Activated CD8-positive, alpha-beta memory T cell treated with anti-CD3 and anti-CD28 coated beads, Interleukin-2, amount 10 ng/mL, durations not matched to agents 7 days and 5 days (primary cell): Measurements from ENCODE around the gene ST14. TPM values are rescaled to one million over a fixed set of nuclear protein-coding genes. Genes with fewer than 3 reads are reported as not detected.

Source experiments
- ATAC-seq: fragments of 150-1000 bp; cut with Tn5 transposase; one replicate; pipeline ENCODE4 v1.10.0; 2021; ENCODE audit warnings: moderate library complexity
- CTCF ChIA-PET: fragments of 350-600 bp; sonication (Branson Sonifier 250); formaldehyde crosslinking; loops from one replicate; lab custom pipeline; 2021; ENCODE audit warnings: antibody characterized with exemption; lab: Charles Lee
- DNase-seq: peaks from one replicate; pipeline ENCODE4 v3.0.0-alpha.2; 2020
- H3K27ac Mint-ChIP-seq: one replicate; pipeline ENCODE4 v1.8.0; 2021; ENCODE audit warnings: mild to moderate bottlenecking, mixed read lengths
- H3K27me3 Mint-ChIP-seq: one replicate; pipeline ENCODE4 v1.8.0; 2021; ENCODE audit warnings: mixed read lengths
- H3K36me3 Mint-ChIP-seq: one replicate; pipeline ENCODE4 v1.8.0; 2021; ENCODE audit warnings: mild to moderate bottlenecking, mixed read lengths
- H3K4me1 Mint-ChIP-seq: one replicate; pipeline ENCODE4 v1.8.0; 2021; ENCODE audit warnings: mixed read lengths
- H3K4me3 Mint-ChIP-seq: one replicate; pipeline ENCODE4 v1.8.0; 2021; ENCODE audit warnings: mild to moderate bottlenecking, moderate library complexity, mixed read lengths
- H3K9me3 Mint-ChIP-seq: one replicate; pipeline ENCODE4 v1.8.0; 2022; ENCODE audit warnings: low read depth, mixed read lengths
- total RNA-seq, 2 experiments: library from RNA; stranded (reverse); gene quantifications; one replicate each; pipeline ENCODE4 v1.2.3, GENCODE V29; 2021

Gene ST14
- total RNA-seq, 2 experiments from 2014 or later: not detected

- Mint-ChIP-seq H3K27ac (no peak overlapping the region), H3K36me3 (no peaks in the 10 kb centered on the region), H3K4me3 (no peak overlapping the region), H3K27me3 (peaks cover 11% of the 10 kb centered on the region), H3K9me3 (peaks cover 2% of the 10 kb centered on the region), H3K4me1 (peaks cover 3% of the 10 kb centered on the region)
- DNase-seq (no peak), ATAC-seq (peak; percentile 30)
- CTCF ChIA-PET: no interaction called here
Measured at GRCh38 chr11:130175898-130176297, 16.3 kb downstream of the ST14 start.

DNA sequence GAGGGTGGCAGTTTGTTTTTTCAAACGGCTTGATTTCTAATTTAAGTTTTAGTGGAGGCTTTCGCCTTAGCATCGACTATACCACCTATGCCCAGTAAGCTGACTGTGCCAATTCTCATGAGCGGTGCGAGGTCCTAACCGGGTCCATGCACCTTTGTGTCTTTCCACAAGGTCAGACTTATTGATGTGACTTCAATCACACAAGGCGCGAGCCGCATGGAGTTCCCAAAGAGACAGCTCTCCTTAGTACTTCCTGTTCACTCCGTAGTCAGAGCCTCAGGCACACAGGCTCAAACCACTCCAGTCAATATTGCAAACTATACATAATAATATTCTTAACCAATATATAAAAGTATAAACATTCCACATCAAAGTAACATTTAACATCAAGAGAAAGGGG, 18.2 kb downstream of the ST14 start:
- Mint-ChIP-seq H3K36me3 (no peaks in the 10 kb centered on the region), H3K27me3 (peaks cover 13% of the 10 kb centered on the region), H3K4me3 (no peak overlapping the region), H3K4me1 (peaks cover 3% of the 10 kb centered on the region), H3K9me3 (peaks cover 2% of the 10 kb centered on the region), H3K27ac (no peak overlapping the region)
- ATAC-seq (no peak), DNase-seq (no peak)
- CTCF ChIA-PET: no interaction called here

DNA sequence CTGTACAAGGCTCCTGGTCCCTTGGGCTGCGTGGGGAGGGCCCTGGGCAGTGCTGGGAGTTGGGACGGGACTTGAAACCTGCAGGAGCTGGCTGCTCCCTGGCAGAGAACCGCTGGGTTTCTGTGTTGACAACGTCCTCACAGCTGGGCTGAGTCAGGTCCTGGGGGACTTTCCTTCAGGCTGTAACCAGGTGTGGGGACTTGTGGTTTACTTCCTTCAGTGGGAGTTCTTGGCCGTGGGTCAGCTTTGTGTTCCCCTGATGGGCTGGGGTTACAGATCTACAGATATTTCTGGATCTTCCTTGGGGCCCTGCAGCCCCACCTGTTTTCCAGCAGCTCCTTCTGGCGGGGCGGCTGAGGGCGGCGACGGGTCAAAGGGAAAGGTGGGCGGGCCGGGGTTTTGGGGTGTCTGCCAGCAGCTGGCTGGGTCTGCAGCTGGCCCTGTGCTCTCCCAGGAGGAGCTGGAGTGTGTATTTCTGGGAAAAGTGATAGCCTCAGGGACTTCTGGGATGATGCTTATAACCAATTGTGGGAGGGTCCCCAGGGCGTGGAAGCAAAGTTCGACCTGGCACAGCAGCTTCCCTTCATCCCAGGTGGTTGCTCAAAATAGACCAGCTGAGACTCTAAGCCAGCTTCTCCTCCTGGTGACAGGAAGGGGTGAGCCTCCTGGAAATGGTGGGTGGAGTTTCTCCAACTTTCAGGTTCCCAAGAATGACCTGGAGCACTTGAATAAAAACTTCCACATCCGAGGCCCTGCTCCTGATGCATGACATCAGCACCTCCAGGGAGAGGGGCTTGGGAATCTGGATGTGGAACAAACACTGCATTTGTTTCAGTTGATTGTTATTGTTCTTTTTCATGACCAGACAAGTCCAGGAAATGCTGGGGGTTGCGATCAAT, 19.1 kb downstream of the ST14 start:
- DNase-seq (no peak), ATAC-seq (no peak)
- Mint-ChIP-seq H3K4me3 (no peak overlapping the region), H3K27me3 (peaks cover 16% of the 10 kb centered on the region), H3K9me3 (peaks cover 2% of the 10 kb centered on the region), H3K36me3 (no peaks in the 10 kb centered on the region), H3K4me1 (peaks cover 3% of the 10 kb centered on the region), H3K27ac (no peak overlapping the region)
- CTCF ChIA-PET: no interaction called here

DNA sequence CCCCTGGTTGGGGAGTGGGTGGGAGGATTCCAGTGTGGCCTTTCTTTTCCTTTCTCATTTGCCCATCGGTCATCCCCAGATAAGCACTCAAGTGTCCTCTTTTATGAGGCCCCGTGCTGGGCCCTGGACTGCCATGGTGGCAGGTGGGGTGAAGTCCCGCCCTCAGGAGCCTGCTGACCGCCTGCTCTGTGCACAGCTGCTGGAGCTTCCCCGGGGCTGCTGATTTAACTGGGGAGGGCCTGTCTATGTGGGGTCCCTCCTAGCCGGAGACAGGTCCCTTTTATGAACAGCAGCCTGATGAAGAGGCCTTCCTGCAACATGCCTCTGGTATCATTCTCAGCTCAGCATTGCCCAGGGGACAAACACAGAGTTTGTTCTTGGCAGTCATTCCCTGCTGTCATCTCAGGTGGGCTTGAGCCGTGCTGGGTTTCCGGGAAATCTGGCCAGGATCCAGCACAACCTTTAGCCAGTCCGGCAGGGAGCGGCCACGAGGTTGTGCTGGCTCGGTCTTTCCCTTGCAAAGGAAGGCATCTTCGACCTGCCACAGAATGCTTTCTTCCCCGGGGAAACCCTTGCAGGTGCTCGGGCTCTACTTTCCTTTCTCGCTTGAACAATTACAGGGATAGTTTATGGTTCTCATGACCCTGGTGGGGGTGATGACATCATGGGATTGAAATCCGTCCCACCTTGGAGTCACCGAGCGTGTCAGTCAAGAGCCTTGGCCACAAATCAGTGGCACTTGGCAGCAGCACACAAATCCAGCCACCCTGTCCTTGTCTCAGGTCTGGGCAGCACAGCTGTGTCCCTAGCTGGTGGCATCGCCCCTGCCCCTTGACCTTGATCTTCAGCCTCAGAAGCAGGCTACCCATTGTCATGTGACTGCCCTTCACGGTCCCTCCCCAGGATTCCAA, 20.1 kb downstream of the ST14 start:
- H3K36me3 Mint-ChIP-seq: no peaks in the 10 kb centered on the region
- ATAC-seq (no peak), DNase-seq (no peak)
- peaks cover 21% of the 10 kb centered on the region for H3K27me3 Mint-ChIP-seq
- peaks cover 2% of the 10 kb centered on the region for H3K9me3 Mint-ChIP-seq
- H3K27ac Mint-ChIP-seq: no peak overlapping the region
- no peak overlapping the region for H3K4me3 Mint-ChIP-seq
- CTCF ChIA-PET: no interaction called here
- H3K4me1 Mint-ChIP-seq: peaks cover 3% of the 10 kb centered on the region

- Mint-ChIP-seq H3K4me3 (no peak overlapping the region), H3K9me3 (no peaks in the 10 kb centered on the region), H3K4me1 (peaks cover 3% of the 10 kb centered on the region), H3K27me3 (peaks cover 26% of the 10 kb centered on the region), H3K27ac (no peak overlapping the region), H3K36me3 (no peaks in the 10 kb centered on the region)
- CTCF ChIA-PET: no interaction called here
- ATAC-seq (no peak), DNase-seq (no peak)
Measured at GRCh38 chr11:130180491-130180890, 20.9 kb downstream of the ST14 start.

- CTCF ChIA-PET: no interaction called here
- ATAC-seq: no peak
- no peak overlapping the region for H3K4me3 Mint-ChIP-seq
- no peaks in the 10 kb centered on the region for H3K36me3 Mint-ChIP-seq
- peaks cover 2% of the 10 kb centered on the region for H3K4me1 Mint-ChIP-seq
- no peak for DNase-seq
- H3K27me3 Mint-ChIP-seq: peaks cover 26% of the 10 kb centered on the region
- H3K27ac Mint-ChIP-seq: no peak overlapping the region
- H3K9me3 Mint-ChIP-seq: no peaks in the 10 kb centered on the region
Measured at GRCh38 chr11:130180896-130181294, 21.3 kb downstream of the ST14 start.

DNA sequence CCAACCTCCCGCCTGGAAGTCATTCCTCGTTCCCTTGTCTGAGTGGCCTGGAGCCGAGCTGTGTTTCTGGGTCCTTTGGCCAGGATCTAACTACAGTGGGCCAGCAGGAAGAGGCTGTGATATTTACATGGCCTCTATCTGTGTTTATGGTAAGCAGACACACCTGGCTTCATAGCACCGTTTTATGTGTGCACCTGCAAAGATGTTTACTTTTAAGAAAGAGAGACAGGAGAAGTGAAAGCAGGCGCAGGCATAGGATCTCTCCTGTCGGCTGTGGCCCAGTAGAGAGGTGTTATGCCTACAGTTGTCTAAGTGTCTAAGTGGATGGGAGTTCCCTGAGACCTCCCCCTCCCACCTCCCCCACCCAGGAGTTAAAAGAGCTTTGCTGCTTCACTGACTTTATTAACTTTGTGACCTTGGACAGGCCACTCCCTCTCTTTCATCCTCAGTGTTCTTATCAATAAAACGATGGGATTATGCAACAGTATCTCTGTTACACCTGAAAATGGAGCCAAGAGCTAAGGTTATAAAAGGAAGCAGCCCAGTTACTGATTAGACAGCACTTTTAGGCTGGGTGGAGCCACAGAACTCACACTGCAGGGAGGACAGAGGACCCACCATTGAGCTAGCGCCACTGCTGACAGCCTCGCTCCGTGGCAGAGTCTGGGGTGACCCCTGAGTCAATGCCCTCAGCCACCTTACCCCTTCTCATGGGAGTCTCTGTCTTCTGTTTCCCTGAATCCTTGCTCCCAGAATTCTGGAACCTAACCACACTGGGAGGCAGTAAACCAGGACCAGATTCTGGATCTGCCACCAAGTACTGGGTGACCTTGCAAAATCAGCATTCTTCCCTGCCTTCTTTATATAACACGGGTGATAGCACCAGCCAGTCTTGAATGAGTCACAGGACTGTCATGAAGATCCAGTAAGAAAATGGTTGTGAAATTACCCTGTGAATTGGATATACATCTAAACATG, 22.0 kb downstream of the ST14 start:
- H3K27ac Mint-ChIP-seq: no peak overlapping the region
- peaks cover 26% of the 10 kb centered on the region for H3K27me3 Mint-ChIP-seq
- no peaks in the 10 kb centered on the region for H3K36me3 Mint-ChIP-seq
- DNase-seq (no peak), ATAC-seq (no peak)
- CTCF ChIA-PET: no interaction called here
- H3K9me3 Mint-ChIP-seq: no peaks in the 10 kb centered on the region
- no peaks in the 10 kb centered on the region for H3K4me1 Mint-ChIP-seq
- H3K4me3 Mint-ChIP-seq: no peak overlapping the region

- Mint-ChIP-seq H3K4me1 (no peaks in the 10 kb centered on the region), H3K9me3 (no peaks in the 10 kb centered on the region), H3K4me3 (no peak overlapping the region), H3K27me3 (peaks cover 26% of the 10 kb centered on the region), H3K36me3 (no peaks in the 10 kb centered on the region), H3K27ac (no peak overlapping the region)
- no peak for DNase-seq
- CTCF ChIA-PET: interaction anchor here (0.6 kb wide), 1 partner anchor 92 kb away, joined by 3 read pairs; no protein-coding TSS in a partner anchor
- ATAC-seq: no peak
Measured at GRCh38 chr11:130183878-130184610, 24.5 kb downstream of the ST14 start.

DNA sequence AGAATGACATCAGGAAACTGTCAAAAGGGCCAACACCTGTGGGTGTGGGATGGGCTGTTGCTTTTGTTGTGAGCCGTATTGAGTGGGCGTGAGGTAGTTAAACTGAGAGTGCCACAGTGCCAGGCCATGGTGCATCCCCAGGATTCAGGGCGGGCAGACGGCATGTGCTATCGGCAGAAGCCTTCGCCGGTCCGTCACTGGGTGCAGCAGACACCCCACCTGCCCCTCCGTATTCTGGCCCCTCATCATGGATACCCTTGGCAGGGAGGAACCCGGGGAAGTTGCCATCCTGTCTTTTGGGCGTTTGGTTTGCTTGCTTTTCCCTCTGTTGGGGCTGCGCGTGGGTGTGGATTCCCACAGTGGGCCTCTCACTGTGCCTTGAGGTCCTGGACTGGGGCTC, 27.5 kb downstream of the ST14 start:
- DNase-seq: no peak
- no peak overlapping the region for H3K4me3 Mint-ChIP-seq
- H3K27ac Mint-ChIP-seq: no peak overlapping the region
- H3K27me3 Mint-ChIP-seq: peaks cover 15% of the 10 kb centered on the region
- no peaks in the 10 kb centered on the region for H3K9me3 Mint-ChIP-seq
- H3K36me3 Mint-ChIP-seq: no peaks in the 10 kb centered on the region
- CTCF ChIA-PET: no interaction called here
- ATAC-seq: no peak
- H3K4me1 Mint-ChIP-seq: no peaks in the 10 kb centered on the region

DNA sequence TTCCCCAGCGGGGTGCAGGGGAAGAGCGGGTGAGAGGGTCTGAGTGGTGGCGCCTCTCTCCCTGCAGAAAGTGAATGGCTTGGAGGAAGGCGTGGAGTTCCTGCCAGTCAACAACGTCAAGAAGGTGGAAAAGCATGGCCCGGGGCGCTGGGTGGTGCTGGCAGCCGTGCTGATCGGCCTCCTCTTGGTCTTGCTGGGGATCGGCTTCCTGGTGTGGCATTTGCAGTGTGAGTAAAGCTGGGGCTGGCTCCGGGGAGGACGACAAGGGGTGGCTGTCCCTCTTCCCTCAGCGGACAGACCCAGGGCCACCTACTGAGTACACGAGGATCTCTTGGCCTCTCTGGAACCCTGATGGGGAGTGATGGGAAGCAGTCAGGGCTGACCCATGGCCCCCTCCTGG, 28.5 kb downstream of the ST14 start:
- DNase-seq: no peak
- H3K36me3 Mint-ChIP-seq: no peaks in the 10 kb centered on the region
- no peaks in the 10 kb centered on the region for H3K9me3 Mint-ChIP-seq
- H3K4me3 Mint-ChIP-seq: no peak overlapping the region
- H3K4me1 Mint-ChIP-seq: no peaks in the 10 kb centered on the region
- no peak for ATAC-seq
- H3K27me3 Mint-ChIP-seq: peaks cover 13% of the 10 kb centered on the region
- no peak overlapping the region for H3K27ac Mint-ChIP-seq
- CTCF ChIA-PET: no interaction called here

DNA sequence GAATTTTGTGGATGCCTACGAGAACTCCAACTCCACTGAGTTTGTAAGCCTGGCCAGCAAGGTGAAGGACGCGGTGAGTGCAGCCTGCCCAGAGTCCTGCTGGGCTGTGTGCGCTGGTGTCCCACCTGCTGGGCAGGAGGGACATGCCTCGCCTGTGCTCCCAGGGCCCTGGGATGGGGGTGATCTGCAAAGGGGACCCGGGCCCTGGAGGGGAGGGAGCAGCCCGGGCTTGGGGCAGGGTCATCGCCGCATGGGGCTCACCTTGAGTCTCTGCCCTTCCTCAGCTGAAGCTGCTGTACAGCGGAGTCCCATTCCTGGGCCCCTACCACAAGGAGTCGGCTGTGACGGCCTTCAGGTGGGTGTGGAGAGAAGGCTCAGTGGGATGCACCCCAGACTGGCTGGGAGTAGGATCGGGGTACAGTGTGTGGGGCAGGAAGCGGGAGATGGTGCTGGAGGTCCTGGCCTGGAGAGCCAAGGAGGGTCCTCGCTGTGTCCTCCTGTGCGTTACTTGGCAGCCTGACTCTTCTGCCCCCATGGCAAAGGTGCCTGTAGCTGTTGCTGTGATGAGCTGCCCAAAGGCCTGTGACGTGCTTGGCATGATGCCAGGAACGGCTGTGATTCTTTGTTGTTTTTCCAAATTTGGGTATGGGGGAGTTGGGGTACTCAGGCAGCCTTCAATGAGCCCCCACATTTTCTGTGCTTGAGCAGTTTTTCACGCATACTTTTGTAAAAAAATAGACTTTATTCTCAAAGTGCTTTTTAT, 29.2 kb downstream of the ST14 start:
- DNase-seq (no peak), ATAC-seq (no peak)
- Mint-ChIP-seq H3K27ac (no peak overlapping the region), H3K4me3 (no peak overlapping the region), H3K36me3 (no peaks in the 10 kb centered on the region), H3K27me3 (peaks cover 10% of the 10 kb centered on the region), H3K9me3 (no peaks in the 10 kb centered on the region), H3K4me1 (no peaks in the 10 kb centered on the region)
- CTCF ChIA-PET: no interaction called here
